Thyroid gland (tissue), 4 donors: Measurements from ENCODE around the gene CDK16.

ENCODE experiments used
- CTCF ChIP-seq, 6 experiments: fragments of 200-600 bp in 3 of 6; fragments of 450-650 bp in 3 of 6; sonication (generic) in 3 of 6; IDR thresholded peaks; one replicate each; pipeline ENCODE4 v1.5.1; 2016 to 2019; ENCODE audit warnings: antibody characterized with exemption in 6 of 6, mild to moderate bottlenecking in 2 of 6, inconsistent platforms in 1 of 6, moderate library complexity in 1 of 6
- POLR2A ChIP-seq, 2 donors: fragments of 450-650 bp; IDR thresholded peaks; one replicate each; pipeline ENCODE4 v1.6.1; 2017; ENCODE audit warnings: antibody characterized with exemption in 2 of 2, mild to moderate bottlenecking in 2 of 2, moderate library complexity in 1 of 2

DNA sequence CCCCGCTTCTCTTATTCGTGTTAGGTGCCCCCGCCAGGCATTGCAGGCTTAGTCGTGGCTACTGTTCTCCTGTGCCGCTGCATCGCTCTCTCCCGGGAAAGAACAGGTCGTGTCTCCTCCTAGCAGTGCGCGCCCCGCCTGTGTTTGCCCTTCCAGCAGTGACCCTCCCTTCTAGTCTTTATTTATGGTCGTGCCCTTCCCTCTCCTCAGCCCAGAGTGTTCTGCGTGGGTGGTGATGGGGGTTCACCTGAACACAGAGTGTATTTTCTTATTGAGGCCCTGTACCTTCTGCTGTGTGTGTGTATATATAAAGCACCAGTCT lies 29.5 kb downstream of the CDK16 start:
- TF ChIP-seq CTCF (IDR thresholded peaks at IDR 0.05) (no peak), POLR2A (IDR thresholded peaks at IDR 0.05) (no peak)
